HepG2 (cell line): Measurements from ENCODE around the gene GOLGA3. TPM values are rescaled to one million over a fixed set of nuclear protein-coding genes. Genes with fewer than 3 reads are reported as not detected.

Experiments
- CCAR2 ChIP-seq: fragments of 200-400 bp; formaldehyde crosslinking; optimal IDR thresholded peaks from 2 replicates; pipeline ENCODE3; 2018; ENCODE audit warnings: low read depth, mild to moderate bottlenecking, low read length, moderate library complexity
- ETV5 ChIP-seq: IDR thresholded peaks from 2 replicates; pipeline ENCODE4 v1.6.1; 2018; ENCODE audit warnings: missing biosample characterization, missing genetic modification reagents, inconsistent platforms, borderline replicate concordance
- GATAD2A ChIP-seq: IDR thresholded peaks from 2 replicates; pipeline ENCODE4 v1.6.1; 2016
- GTF2F1 ChIP-seq: fragments of 150-350 bp; IDR thresholded peaks from 2 replicates; pipeline ENCODE4 v1.6.1; 2014; ENCODE audit warnings: low read length
- HINFP ChIP-seq: sonication (generic); formaldehyde crosslinking; IDR thresholded peaks from 2 replicates; pipeline ENCODE4 v1.4.0; 2020; ENCODE audit warnings: low read depth, mild to moderate bottlenecking, missing genetic modification reagents
- HMG20A ChIP-seq: IDR thresholded peaks from 2 replicates; pipeline ENCODE4 v1.6.1; 2016; ENCODE audit warnings: borderline replicate concordance
- HMG20B ChIP-seq: conservative IDR thresholded peaks from 2 replicates; pipeline ENCODE4 v1.6.1; 2016; ENCODE audit warnings: missing genetic modification reagents, missing compliant biosample characterization
- SATB2 ChIP-seq: sonication (generic); formaldehyde crosslinking; IDR thresholded peaks from 2 replicates; pipeline ENCODE4 v1.5.0; 2020; ENCODE audit warnings: missing genetic modification reagents
- SP140L ChIP-seq: sonication (generic); formaldehyde crosslinking; IDR thresholded peaks from 2 replicates; pipeline ENCODE4 v1.4.0; 2020; ENCODE audit warnings: missing genetic modification reagents, borderline replicate concordance
- SP2 ChIP-seq: sonication (generic); formaldehyde crosslinking; IDR thresholded peaks from 2 replicates; pipeline ENCODE4 v1.5.1; 2020; ENCODE audit warnings: mild to moderate bottlenecking, missing genetic modification reagents
- TFE3 ChIP-seq: IDR thresholded peaks from 2 replicates; pipeline ENCODE4 v1.6.1; 2016
- ZBTB38 ChIP-seq: sonication (generic); formaldehyde crosslinking; IDR thresholded peaks from 2 replicates; pipeline ENCODE4 v1.5.1; 2020; ENCODE audit warnings: mild to moderate bottlenecking, missing genetic modification reagents
- ZFY ChIP-seq: sonication (generic); formaldehyde crosslinking; IDR thresholded peaks from 2 replicates; pipeline ENCODE4 v1.4.0; 2020; ENCODE audit warnings: missing genetic modification reagents
- ZKSCAN8 ChIP-seq: IDR thresholded peaks from 2 replicates; pipeline ENCODE4 v1.6.1; 2016; ENCODE audit warnings: borderline replicate concordance, missing genetic modification reagents, missing compliant biosample characterization
- ZNF281 ChIP-seq: sonication (generic); formaldehyde crosslinking; IDR thresholded peaks from 2 replicates; pipeline ENCODE4 v1.4.0; 2020; ENCODE audit warnings: missing genetic modification reagents, borderline replicate concordance
- ZNF362 ChIP-seq: sonication (generic); formaldehyde crosslinking; IDR thresholded peaks from 2 replicates; pipeline ENCODE4 v1.4.0; 2020; ENCODE audit warnings: missing genetic modification reagents, mild to moderate bottlenecking, borderline replicate concordance
- ZNF879 ChIP-seq: sonication (generic); formaldehyde crosslinking; IDR thresholded peaks from 2 replicates; pipeline ENCODE4 v1.8.1; 2023; ENCODE audit warnings: missing genetic modification reagents
- polyA plus RNA-seq, 8 experiments: library from polyadenylated mRNA; depleted of rRNA in 3 of 8; stranded (reverse) in 7 of 8; unstranded in 1 of 8; fragments of >200 nt; fragmentation: Illumina TruSeq in 4 of 8; extraction: Trizol in 4 of 8; gene quantifications; 2 replicates each; pipeline versions ENCODE4 v1.2.1 to v1.2.3, GENCODE V29; 2011 to 2016; ENCODE audit warnings: low read depth in 4 of 8, missing spikeins in 1 of 8, mixed read lengths in 1 of 8; ENCODE audit not compliant: insufficient read depth in 1 of 8
- total RNA-seq, 5 experiments: library from RNA; depleted of rRNA; stranded (reverse); fragments of >200 nt; fragmentation: Illumina TruSeq; extraction: Trizol; gene quantifications; 2 replicates each; pipeline ENCODE4 v1.2.3, GENCODE V29; 2016; ENCODE audit warnings: low read depth in 1 of 5
- TF ChIP-seq, protein P1 (sequence below): sonication (generic); formaldehyde crosslinking; IDR thresholded peaks from 2 replicates; pipeline ENCODE4 v1.8.0; 2022; ENCODE audit warnings: missing genetic modification reagents, mild to moderate bottlenecking, moderate library complexity, borderline replicate concordance
- TF ChIP-seq, protein P2 (sequence below): sonication (generic); formaldehyde crosslinking; IDR thresholded peaks from 2 replicates; pipeline ENCODE4 v1.4.0; 2020; ENCODE audit warnings: missing genetic modification reagents

Gene GOLGA3
- total and polyA plus RNA-seq, 2 of the 13 experiments (the other 11 are each of a cell fraction or from before 2014, with no cell fraction given): 22.0 to 43.0 TPM

DNA sequence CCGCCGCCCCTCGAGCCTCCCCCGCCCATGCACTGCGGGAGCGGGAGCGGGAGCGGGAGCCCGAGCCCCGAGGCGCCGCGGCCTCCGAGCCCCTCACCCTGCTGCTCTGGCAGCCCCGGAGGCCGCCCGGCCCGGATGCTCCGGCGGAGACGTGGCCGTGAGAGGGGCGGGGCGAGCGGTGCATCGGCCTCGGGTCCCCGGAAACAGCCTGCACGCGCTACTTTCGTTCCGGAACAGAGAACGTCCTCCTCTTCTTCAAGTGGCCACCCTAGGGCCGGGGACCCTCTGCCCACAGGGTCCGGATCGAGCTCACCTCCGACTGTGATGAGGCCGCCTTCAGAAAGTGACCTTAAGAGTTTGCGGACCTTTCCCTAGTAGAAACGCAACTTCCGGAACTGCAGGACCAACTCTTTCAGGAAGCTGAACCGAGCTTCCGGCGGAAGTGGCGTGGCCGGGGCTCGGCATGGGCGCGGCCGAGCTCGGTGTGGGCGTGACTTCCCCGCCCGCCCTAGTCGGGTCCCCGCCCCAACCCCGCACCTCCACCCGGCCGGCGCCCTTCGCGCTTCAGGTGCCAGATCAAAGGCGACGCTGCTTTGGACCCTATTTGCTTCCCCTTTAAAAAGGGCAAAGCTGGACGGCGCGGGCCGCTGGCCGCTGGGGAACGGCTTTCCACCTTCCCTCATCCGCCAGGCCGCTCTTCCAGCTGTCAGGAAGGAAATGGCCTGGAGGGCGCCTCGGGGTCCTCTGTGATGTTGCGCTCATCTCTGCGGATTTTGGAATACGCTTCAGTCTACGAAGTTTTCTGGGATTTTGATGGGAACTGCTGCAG is at the start of gene GOLGA3 (continued):
- TF ChIP-seq ZKSCAN8 (0 out of 2 replicates have a peak, but pooled peaks have one; percentile 50), SP2 (CRISPR knock-in tag) (peak; percentile 69; the same call in 1 of the 2 replicates), ZNF362 (no peak), HMG20A (no peak), CCAR2 (no peak), GTF2F1 (no peak), ZNF879 (CRISPR knock-in tag) (no peak), SATB2 (CRISPR knock-in tag) (no peak), TFE3 (CRISPR knock-in tag) (no peak), SP140L (CRISPR knock-in tag) (no peak), HINFP (no peak), ZFY (peak; percentile 91), GATAD2A (peak; percentile 18; the same call in 1 of the 2 replicates), HMG20B (CRISPR knock-in tag) (0 out of 2 replicates have a peak, but pooled peaks have one; percentile 37), ZBTB38 (CRISPR knock-in tag) (peak; percentile 95), ZNF281 (CRISPR knock-in tag) (no peak), ETV5 (CRISPR knock-in tag) (peak; percentile 84)
- TF ChIP-seq, protein P1, sequence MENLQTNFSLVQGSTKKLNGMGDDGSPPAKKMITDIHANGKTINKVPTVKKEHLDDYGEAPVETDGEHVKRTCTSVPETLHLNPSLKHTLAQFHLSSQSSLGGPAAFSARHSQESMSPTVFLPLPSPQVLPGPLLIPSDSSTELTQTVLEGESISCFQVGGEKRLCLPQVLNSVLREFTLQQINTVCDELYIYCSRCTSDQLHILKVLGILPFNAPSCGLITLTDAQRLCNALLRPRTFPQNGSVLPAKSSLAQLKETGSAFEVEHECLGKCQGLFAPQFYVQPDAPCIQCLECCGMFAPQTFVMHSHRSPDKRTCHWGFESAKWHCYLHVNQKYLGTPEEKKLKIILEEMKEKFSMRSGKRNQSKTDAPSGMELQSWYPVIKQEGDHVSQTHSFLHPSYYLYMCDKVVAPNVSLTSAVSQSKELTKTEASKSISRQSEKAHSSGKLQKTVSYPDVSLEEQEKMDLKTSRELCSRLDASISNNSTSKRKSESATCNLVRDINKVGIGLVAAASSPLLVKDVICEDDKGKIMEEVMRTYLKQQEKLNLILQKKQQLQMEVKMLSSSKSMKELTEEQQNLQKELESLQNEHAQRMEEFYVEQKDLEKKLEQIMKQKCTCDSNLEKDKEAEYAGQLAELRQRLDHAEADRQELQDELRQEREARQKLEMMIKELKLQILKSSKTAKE (CRISPR knock-in tag): no peak
- TF ChIP-seq, protein P2, sequence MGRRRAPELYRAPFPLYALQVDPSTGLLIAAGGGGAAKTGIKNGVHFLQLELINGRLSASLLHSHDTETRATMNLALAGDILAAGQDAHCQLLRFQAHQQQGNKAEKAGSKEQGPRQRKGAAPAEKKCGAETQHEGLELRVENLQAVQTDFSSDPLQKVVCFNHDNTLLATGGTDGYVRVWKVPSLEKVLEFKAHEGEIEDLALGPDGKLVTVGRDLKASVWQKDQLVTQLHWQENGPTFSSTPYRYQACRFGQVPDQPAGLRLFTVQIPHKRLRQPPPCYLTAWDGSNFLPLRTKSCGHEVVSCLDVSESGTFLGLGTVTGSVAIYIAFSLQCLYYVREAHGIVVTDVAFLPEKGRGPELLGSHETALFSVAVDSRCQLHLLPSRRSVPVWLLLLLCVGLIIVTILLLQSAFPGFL (CRISPR knock-in tag): no peak
